Posterior cingulate gyrus (tissue), 11 donors: Measurements from ENCODE around the gene CDC27.
A peak's percentile ranks its signal among the peaks of the same experiment; 100 is the strongest.
"Not testable (repeated sequence)": the region's sequence is repeated elsewhere in the genome, so short reads cannot be mapped to it uniquely, and the experiment has no call there.

Source experiments
- DNase-seq, 10 donors: peaks; one replicate each; pipeline versions ENCODE4 v3.0.0 to v3.0.0-alpha.2; 2020 to 2021; ENCODE audit warnings: mixed read lengths in 3 of 10
- intact Hi-C: fragments of 100-400 bp; cut with DNase I; formaldehyde crosslinking; loops from one replicate; pipeline ENCODE4 v1.15.1; 2023

Gene CDC27

DNA sequence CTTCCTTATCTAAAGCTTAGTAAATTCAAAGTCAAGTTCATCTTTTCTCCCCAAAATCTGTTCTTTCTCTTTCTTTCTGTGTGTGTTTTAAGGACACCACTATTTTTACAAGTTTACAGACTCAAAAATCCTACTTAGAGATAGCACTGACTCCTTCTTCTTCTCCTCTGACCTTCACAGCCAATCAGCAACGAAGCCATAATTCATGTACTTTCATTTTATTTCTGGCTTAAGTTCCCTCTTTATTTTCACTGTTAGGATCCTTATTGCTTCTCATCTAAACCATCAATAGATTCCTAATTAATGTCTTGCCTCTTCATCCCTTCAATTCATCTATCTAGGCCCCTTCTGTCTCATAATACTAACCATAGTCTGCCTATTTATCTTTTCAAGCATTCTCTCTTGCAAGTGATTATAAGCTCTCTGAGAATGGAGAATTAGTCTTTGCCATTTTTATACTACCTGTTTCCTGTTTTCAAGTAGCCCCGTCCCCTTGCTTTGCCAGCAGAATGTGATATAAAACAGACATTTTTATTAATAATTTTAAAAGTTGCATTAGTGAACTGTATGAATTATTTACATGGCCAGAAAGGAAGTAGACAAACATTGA lies 27.0 kb downstream of the CDC27 start:
- DNase-seq, result no peak

DNA sequence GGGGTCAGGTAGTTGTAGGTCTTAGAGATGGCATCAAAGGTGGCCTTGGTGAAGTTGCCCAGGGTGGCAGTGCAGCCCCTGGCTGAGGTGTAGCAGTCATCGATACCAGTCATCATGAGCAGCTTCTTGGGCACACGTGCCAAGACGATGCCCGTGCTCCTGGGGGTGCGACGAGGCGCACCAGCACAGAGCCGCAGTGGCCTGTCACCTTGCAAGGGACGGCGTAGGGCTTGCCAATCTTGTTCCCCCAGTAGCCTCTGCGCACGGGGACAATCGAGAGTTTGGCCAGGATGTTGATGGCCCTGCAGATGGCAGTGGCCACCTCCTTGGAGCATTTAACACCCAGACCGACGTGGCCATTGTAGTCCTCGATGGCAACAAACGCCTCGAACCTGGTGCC lies 29.8 kb downstream of the CDC27 start:
- peak in 1 of 10 donors; percentile 75 for DNase-seq
- intact Hi-C loops, result no loop called here

More for the DNA sequence above, 27.0 kb downstream of the CDC27 start:
- intact Hi-C loops, result no loop called here

DNA sequence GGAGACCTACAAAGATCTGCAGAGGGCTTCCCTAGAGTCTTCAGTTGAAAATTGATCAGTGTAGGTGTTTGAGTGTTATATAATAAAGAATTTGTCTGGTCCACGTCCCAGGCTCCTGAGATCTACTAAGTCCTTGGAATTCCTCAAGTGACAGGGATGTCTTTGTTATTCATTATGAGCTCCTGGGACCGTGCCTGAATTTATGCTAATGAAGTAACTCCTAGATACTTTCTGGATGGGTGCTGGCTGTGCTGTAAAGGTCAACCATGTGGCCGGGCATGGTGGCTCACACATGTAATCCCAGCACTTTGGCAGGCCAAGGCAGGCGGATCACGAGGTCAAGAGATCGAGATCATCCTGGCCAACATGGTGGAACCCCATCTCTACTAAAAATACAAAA lies 43.7 kb downstream of the CDC27 start:
- DNase-seq, result no peak
- intact Hi-C loops, result no loop called here

DNA sequence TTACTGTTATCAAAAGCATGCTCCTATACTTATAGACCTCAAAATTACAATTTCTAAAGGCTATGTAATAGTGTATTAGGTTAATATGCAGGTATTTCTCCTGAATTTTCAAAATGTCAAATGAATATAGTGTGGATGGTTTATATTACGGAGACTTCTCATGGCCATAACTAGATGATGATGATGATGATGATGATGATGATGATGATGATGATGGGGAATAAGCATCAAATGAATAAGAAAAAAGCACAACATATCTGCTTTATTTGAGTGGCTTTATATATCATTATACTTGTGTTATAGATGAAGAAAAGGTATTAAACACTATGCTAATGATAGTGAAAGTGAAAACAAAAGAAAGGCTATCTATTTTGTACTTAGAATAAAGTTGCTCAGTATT lies 53.9 kb downstream of the CDC27 start:
- no peak for DNase-seq
- intact Hi-C loops, result no loop called here

DNA sequence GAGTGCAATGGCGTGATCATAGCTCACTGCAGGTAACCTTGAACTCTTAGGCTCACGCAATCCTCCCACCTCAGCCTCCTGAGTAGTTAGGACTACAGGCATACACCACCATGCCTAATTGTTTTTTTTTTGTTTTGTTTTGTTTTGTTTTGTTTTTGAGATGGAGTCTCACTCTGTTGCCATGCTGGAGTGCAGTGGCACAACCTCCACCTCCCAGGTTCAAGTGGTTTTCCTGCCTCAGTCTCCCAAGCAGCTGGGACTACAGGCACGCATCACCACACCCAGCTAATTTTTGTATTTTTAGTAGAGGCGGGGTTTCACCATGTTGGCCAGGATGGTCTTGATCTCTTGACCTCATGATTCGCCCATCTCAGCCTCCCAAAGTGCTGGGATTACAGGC lies 54.7 kb downstream of the CDC27 start:
- intact Hi-C loops, DNase-seq: not testable (repeated sequence)

DNA sequence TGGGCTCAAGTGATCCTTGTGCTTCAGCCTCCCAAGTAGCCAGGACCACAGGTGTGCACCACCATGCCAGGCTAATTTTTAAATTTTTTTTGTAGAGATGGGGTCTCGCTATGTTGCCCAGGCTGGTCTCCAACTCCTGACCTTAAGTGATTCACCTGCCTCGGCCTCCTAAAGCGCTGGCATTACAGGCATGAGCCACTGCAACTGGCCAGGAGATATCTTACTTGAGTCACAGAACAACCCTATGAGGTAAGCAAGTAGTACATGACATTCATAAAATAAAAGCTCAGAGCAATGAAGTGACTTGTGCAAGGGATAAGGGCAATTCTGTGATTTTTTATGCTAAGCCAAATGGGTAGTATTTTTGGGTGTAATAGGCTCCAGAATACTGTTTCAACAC lies 57.3 kb downstream of the CDC27 start:
- intact Hi-C loops, result no loop called here
- DNase-seq, result no peak

DNA sequence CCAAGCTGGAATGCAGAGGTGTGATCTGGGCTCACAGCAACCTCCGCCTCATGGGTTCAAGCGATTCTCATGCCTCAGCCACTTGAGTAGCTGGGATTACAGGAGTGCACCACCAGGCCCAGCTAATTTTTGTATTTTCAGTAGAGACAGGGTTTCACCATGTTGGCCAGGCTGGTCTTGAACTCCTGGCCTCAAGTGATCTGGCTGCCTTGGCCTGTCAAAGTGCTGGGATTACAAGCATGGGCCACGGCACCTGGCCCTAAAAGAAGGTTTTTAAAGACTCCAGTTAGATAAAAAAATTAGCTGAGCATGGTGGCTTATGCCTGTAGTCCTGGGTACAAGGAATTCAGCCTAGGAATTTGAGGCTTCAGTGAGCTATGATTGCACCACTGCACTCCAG lies 62.3 kb downstream of the CDC27 start:
- intact Hi-C loops, DNase-seq: not testable (repeated sequence)

DNA sequence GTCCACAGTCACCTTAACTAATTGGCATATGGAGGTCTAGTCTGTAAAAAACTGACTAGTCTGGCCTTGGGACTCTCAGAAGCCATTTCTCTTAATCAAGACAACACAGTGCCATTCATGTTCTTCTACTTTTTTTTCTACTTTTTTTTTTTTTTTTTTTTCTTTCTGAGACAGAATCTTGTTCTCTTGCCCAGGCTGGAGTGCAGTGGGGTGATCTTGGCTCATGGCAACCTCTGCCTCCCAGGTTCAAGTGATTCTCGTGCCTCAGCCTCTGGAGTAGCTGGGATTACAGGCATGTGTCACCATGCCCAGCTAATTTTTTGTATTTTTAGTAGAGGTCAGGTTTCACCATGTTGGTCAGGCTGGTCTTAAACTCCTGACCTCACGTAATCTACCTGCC lies 65.8 kb downstream of the CDC27 start:
- intact Hi-C loops, DNase-seq: not testable (repeated sequence)

DNA sequence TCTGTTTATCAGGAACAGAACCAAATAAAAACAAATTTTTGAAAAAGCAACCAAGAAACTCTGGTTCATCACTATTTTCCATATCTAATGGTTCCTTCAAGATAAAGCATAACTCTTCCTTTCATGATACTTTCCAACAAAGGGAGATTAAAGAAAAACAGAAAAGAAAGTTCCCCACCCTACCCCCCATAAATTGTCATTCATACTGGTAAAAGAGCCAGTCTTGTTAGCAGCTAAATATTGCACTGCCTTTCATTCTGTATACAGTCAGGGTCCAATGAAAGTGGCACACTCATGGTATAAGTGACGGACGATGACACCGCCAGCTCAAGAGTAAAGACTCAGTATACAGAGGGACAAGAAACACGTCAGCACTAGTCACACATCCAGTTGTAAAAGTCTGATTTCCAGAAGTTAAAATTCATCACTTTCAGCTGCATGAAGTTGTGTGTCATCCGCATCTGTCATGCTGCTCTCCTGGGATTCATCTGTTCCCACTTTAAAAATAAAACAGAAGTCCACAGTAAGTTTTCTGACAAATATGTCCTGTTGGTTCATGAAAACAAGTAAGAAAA lies 68.5 kb downstream of the CDC27 start:
- intact Hi-C loops, result no loop called here
- DNase-seq, result no peak

DNA sequence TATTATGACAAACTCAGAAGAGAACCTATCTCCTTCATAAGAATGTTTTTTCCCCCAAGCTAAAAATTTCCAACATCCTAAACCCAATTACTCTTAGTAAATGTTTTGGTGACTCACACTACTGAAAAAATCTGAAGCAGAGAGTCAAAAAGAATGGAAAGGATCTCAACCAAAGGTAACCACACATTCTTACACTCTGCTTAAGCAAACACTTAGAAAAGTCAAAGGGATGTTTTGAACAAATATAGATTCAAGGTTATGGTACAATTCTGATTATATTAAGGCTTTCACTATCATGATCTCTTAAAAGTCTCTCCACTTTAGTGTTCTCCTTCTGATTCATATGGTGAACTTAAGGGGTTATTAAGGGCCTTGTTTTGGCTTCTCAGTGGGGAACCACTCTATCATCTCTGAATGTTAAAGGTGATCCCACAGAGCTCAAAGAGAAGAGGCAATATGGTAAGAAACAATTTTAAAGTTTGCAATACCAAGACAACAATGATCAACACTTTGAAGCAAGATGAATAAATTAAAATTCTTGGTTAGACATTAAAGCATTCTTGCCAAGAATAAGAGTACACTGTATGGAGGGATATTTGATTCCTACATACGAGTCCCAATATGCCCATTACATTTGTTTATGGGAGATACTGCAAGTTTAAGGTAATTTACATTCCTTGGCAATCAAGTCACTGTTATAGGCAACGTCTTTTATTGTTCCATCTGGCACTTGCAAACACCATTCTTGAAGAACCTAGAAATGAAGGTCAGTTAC lies 69.2 kb downstream of the CDC27 start:
- intact Hi-C loops, result no loop called here
- DNase-seq, result no peak

DNA sequence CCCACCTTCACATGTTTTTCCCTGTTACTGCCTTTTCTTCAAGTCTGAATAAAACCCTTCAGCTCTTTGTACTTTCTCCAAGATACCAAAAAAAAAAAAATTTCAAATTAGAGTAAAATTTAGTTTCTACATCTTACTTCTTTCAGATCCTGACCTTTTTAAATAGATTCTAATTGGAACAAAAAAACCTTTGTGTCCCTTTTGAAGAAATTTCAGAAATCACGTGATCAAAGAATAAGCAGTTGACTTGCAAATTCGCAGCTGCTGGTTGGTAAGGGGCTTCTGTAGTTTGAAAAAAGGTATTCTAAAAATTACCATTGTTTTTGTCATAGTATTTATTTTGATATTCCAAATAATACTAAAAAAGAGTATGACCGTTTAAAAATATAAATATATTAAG lies 71.7 kb downstream of the CDC27 start:
- intact Hi-C loops, result no loop called here

DNA sequence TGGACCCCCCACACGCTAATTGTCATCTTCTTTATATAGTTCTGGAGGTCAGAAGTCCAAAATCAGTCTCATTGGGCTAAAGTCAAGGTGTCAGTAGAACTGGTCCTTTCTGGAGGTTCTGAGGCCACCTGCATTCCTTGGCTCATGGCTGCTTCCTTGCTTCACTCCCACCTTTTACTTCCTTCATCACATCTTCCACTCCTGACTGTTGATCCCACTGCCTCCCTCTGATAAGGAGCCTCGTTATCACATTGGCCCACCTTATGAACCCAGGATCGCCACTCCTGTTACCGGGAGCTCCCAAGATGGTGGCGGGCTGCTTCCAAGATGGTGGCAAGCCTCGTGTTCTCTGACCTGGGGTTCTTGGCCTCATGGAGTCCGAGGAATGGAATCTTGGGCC lies 83.0 kb downstream of the CDC27 start:
- intact Hi-C loops, result no loop called here
- DNase-seq, result no peak

More for the DNA sequence above, 71.7 kb downstream of the CDC27 start:
- DNase-seq, result no peak

DNA sequence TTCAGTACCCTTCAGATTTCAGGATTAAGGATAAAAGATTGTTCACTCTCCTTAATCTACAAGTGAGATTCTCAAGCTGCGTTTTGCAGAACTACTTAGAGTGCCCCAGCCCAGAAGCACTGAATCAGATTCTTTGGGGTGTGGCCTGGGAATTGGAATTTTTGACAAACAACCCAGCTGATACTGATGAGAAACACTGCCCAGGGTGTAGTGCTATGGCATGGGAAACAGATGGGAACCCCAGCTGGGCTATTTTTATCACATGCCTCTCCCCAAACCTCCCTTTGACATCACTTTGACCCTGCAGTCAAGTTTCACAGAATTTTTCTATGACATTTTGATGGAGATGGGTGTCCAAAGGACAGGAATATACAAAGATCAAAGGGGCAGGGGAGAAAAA lies 83.8 kb downstream of the CDC27 start:
- intact Hi-C loops, DNase-seq: not testable (repeated sequence)

DNA sequence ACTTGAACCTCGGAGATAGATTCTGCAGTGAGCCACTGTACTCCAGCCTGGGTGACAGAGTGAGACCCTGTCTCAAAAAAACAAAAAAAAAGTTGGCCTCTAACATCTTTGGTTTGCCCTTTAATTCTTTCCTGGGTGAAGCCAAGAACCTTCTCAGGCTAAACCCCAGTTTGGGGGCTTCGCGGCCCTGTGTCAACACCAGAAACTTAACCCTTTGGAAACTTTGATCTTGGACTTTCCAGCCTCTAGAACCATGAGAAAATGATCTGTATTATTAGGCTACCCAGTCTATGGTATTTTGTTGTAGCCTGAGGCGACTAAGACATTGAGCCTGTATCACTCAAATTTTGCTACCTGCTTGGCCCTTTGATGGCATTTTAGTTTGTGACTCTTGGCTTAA lies 86.2 kb downstream of the CDC27 start:
- intact Hi-C loops, result no loop called here
- no peak for DNase-seq

DNA sequence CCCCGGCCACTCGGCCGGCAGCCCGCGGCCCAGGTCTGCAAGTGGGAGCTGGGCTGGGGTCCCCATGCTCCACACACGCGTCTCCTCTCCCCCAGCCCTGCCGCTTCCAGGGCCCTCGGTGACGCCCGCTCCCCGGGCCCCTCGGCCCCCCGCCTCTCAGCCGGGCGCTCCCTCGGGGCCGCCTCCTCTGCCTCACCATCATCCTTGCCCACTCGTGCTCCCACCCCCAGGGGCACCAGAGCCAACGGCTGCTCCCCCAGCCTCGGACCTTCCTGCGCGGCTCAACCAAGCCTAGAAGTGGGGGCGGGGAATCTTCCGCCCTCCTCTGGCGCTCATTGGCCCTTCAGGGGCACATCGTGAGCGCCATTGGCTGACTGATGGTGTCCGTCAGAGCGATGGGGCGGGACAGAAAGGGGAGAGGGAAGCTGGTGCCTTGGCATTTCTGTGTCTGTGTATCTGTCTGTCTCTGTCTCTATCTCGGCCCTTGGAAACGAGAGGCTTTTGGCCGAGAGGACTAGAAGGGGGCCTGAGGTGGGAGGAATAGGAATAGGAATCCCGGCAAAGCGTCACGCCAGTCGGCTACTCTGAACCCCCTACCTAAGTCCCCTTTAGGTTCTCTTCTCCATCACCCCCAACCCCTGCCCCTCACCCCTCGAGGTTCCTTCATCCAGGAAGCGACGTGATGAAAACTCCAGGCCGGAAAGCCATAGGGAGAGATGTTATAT lies 88.9 kb downstream of the CDC27 start:
- intact Hi-C loops, result no loop called here
- DNase-seq, result peak; percentile 82 to 99 (median 92)

DNA sequence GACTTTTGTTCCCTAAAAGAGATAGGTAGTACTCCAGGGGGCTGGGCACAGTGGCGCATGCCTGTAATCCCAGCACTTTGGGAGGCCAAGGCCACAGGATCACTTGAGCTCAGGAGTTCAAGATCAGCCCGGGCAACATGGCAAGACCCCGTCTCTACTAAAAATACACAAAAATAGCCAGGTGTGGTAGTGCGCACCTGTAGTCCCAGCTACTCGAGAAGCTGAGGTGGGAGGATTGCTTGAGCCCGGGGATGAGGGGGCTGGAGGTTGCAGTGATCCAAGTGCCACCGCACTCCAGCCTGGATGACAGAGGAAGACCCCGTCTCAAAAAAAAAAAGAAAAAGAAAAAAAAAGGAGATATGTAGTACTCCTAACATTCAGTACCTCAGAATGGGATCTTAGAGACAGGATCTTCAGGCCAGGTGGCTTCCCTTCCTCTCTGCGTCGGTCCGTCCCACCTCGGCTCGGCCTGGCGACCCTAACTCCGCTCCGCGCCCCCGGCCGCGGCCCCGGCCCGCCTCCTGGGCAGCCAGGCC lies 89.6 kb downstream of the CDC27 start:
- intact Hi-C loops, result no loop called here
- no peak for DNase-seq

DNA sequence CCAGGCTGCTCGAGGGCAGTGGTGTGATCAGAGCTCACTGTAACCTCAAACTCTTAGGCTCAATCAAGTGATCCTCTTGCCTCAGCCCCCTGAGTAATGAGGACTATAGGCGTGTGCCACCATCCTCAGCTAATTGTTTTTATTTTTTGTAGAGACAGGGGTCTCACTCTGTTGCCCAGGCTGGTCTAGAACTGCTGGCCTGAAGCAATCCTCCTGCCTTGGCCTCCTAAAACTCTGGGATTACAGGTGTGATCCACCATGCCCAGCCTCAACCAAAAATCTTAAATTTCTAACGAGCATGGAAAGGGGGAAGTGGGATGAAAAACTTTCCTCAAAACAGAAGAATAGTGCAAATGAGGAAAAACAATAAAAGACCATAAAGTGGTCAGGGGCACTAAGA lies 92.8 kb downstream of the CDC27 start:
- no peak for DNase-seq
- intact Hi-C loops, result no loop called here

DNA sequence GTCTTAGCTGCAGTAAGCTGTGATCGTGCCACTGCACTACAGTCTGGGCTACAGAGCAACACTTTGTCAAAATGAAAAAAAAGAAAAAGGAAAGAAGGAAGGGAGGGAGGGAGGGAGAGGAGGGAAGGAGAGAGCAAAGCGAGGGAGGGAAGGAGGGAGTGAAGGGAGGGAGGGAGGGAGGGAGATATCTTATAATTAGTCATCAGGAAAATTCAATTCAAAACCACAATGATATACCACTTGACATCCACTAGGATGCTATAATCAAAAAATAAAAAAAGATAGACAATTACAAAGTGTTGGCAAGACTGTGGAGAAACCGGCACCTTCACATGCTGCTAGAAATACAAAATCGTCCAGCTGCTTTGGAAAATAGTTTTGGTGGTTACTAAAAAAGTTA lies 93.8 kb downstream of the CDC27 start:
- DNase-seq, result no peak
- intact Hi-C loops, result no loop called here

DNA sequence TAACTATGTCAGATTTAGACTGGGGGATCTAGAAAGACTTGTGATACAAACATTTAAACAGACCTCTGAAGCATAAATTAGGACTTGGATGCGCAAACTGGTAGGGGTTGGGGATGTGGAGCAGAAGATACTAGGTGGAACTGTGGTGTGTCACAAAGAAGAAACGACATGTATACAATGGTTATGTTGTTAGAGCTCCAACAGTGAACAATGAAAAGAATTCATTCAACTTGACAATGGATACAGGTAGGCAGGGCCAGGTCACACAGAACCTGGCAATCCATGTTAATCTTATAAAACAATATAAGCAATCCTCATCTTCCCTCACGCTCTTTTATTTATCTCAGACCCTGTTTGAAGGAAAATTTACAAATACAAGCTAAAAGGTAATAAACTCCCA lies 102.0 kb downstream of the CDC27 start:
- DNase-seq, result no peak
- intact Hi-C loops, result no loop called here

DNA sequence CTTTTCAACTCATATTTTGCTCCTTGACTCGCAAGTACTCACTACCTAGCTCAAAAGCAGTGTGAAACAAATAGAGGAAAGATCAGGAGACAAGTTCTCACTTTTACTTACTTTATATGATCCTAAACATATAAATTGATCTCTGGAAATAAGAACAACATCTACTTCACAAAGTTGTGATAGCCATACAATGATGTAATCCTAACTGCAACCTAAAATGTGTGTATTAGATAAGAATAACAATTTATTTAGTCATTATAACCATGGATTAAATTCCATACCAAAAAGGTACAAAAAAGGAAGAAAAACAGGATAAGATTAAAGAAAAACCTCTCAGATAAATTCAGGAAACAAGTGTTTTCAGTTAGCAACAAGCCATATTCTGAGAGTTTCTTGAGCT lies 103.4 kb downstream of the CDC27 start:
- no peak for DNase-seq
- intact Hi-C loops, result no loop called here

DNA sequence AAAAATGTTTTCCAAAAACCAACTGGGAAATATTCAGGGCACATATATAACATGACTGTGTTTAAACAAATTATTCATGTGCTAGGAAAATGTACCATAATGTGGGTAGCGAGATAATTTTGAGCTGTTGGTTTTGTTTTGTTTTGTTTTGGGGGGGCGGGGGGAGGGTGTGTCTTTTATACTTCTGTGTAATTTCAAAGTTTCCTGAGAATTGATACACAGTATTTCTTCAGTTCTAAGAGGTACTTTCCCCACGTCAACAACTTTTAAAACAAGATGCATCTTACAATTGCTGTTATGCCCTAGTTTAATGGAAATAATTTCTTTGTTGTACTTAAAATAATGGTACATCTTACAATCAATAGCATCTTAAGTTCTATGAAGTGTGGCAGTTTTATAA lies 110.3 kb downstream of the CDC27 start:
- intact Hi-C loops, result no loop called here
- no peak for DNase-seq
